AG08395 (cell line): ENCODE measurements around the gene CGB2.
"Not testable (repeated sequence)": the region's sequence is repeated elsewhere in the genome, so short reads cannot be mapped to it uniquely, and the experiment has no call there.

ENCODE experiments used
- DNase-seq: peaks from one replicate; pipeline ENCODE4 v3.0.0; 2012; ENCODE audit warnings: mixed read lengths, low spot score

Gene CGB2

DNA sequence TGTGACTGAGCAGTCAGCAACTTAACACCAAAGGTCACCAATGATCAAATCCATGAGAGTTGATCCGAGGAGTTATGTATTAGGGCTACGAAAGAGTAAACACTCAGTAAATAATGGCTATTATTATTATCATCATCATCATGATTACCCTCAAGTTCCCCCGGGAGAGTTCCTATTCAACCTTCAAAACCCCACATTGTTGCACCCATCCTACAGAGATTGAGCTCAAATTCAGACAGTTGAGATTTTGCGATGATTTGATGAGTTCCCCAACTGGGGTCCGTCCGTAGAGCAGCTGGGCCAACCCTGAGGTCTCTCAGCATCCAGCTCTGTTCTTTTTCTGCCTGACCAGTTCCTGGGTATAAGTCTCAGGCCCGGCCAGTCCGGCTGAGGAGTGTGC lies 6.4 kb downstream of the CGB2 start:
- not testable (repeated sequence) for DNase-seq

DNA sequence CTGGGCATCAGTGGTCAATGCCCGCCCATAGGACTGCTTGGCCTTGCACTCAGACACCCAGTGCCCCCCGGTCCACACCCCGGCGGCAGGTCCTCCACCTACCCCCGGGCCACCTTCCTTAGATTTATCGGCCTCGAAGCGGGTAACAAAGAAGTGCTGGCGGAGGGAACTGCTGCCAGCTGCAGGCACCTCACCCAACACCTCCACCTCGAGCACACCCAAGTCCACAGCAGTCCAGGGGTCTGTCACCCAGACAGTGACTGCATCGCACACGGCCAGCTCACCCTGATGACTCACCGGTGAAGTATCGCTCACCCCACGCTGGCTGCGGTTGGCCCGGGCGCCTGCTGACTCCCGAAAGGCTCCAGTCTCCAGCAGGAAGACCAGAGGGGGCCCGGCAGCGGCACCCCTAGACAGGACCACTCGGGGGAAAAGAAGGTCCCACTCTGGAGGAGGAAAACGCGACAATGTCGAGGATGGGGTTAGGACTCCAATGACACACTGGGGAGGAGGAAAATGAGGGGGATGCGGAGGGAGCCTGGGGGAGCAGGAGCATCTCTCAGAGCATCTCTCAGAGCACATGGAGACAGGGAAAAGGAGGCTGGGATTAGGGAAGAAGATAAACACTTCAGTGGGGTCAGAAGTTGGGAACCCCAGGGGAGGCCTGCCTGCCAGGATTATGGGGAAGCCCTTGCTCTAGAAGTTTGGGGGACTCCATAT lies 7.0 kb downstream of the CGB2 start:
- not testable (repeated sequence) for DNase-seq

DNA sequence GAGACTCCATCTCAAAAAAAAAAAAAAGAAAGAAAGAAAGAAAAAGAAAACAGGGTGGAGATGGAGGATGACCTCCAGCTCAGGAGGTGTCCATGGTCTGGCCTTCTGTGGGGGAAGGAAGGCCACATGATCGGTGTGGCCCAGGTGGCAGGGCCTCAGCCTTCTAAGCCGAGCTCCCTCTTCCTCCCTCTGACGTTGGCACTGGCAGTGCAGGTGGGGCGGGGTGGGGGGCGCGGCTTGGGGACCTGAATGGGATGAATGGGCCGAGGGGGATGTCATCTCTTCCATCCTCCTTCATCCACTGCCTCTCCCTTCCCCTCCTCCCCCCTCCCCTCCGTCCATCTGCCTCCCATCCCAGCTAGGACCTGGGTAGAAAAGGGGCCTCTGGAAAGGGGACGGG lies 8.0 kb downstream of the CGB2 start:
- DNase-seq: not testable (repeated sequence)

DNA sequence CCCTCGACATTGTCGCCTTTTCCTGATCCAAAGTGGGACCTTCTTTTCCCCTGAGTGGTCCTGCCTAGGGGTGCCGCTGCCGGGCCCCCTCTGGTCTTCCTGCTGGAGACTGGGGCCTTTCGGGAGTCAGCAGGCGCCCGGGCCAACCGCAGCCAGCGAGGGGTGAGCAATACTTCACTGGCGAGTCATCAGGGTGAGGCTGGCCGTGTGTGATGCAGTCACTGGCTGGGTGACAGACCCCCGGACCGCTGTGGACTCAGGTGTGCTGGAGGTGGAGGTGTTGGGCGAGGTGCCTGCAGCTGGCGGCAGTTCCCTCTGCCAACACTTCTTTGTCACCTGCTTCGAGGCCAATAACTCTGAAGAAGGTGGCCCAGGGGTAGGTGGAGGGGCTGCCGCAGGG lies 10.5 kb downstream of the CGB2 start:
- DNase-seq: no peak

DNA sequence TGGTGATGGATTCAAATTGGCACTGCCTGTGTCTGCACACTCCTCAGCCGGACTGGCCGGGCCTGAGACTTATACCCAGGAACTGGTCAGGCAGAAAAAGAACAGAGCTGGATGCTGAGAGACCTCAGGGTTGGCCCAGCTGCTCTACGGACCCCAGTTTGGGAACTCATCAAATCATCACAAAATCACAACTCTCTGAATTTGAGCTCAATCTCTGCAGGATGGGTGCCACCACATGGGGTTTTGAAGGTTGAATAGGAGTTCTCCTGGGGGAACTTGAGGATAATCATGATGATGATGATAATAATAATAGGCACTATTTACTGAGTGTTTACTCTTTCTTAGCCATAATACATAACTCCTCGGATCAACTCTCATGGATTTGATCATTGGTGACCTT lies 11.0 kb downstream of the CGB2 start:
- not testable (repeated sequence) for DNase-seq

DNA sequence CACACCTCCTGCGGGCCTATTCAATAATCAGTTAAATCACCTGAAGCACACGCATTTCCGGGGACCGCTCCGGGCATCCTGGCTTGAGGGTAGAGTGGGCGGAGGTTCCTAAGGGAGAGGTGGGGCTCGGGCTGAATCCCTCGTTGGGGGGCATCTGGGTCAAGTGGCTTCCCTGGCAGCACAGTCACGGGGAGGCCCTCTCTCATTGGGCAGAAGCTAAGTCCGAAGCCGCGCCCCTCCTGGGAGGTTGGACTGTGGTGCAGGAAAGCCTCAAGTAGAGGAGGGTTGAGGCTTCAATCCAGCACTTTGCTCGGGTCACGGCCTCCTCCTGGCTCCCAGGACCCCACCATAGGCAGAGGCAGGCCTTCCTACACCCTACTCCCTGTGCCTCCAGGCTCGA lies 11.9 kb downstream of the CGB2 start, which contains the start of gene CGB5:
Gene CGB5, plus strand, starts transcription at position 301 of the 400 bp plus-strand sequence. CDS start 362 bp downstream, outside the sequence.
- not testable (repeated sequence) for DNase-seq

DNA sequence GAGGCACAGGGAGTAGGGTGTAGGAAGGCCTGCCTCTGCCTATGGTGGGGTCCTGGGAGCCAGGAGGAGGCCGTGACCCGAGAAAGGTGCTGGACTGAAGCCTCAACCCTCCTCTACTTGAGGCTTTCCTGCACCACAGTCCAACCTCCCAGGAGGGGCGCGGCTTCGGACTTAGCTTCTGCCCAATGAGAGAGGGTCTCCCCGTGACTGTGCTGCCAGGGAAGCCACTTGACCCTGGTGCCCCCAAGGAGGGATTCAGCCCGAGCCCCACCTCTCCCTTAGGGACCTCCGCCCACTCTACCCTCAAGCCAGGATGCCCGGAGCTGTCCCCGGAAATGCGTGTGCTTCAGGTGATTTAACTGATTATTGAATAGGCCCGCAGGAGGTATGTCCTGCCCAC lies 17.3 kb downstream of the CGB2 start, which contains the start of gene CGB8:
Gene CGB8, minus strand, starts transcription at position 101 of the 400 bp plus-strand sequence. CDS start 372 bp downstream, outside the sequence.
- not testable (repeated sequence) for DNase-seq

DNA sequence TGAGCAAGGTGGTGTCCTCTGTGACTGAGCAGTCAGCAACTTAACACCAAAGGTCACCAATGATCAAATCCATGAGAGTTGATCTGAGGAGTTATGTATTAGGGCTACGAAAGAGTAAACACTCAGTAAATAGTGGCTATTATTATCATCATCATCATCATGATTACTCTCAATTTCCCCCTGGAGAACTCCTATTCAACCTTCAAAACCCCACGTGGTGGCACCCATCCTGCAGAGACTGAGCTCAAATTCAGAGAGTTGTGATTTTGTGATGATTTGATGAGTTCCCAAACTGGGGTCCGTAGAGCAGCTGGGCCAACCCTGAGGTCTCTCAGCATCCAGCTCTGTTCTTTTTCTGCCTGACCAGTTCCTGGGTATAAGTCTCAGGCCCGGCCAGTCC lies 18.1 kb downstream of the CGB2 start:
- not testable (repeated sequence) for DNase-seq

DNA sequence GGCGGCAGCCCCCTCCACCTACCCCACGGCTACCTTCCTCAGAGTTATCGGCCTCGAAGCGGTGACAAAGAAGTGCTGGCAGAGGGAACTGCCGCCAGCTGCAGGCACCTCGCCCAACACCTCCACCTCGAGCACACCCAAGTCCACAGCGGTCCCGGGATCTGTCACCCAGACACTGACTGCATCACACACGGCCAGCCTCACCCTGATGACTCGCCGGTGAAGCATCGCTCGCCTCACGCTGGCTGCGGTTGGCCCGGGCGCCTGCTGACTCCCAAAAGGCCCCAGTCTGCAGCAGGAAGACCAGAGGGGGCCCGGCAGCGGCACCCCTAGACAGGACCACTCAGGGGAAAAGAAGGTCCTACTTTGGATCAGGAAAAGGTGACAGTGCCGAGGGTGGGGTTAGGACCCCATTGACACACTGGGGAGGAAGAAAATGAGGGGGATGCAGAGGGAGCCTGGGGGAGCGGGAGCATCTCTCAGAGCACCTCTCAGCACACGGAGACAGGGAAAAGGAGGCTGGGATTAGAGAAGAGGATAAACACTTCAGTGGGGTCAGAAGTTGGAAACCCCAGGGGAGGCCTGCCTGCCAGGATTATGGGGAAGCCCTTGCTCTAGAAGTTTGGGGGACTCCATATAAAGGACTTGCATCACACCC lies 18.8 kb downstream of the CGB2 start:
- peak; percentile 63 for DNase-seq

DNA sequence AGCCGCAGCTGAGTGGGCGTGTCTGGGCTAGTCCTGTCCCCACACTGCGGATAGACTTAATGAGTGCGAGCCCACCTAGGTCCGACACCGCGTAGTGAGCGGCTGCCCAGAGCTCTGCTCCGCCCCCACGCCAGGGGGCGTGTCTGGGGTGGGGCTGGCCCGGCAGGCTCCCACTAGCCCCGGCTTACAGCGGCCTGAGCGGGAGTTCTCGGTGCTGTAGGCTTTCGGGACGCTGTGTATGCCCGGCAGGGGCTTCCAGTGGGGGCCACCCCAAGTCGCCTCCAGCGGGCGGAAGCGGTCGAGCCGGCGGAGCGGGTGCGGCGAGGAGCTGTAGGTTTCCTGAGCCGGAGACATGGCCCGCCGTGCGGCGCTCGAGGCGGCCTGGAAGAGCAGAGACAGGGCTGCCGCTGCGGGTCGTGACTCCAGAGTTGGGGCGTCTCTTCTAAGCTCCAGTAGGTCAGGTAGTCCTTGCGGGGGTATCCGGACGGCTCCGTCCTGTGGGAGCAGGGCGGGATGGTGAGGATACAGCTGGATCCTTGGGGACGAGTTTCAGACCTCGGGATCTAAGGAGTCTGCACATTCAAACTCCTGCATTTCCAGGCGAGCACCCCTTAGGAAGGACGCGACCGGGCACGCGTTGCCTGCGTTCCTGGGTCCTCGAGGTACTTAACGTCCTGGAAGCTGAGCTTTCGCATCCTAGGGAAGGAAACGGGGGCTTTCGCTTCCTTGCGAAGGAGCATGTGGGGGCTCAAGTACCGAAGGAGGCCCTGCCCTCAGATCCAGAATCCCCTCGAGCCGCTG lies 24.6 kb downstream of the CGB2 start:
- DNase-seq: peak; percentile 80

DNA sequence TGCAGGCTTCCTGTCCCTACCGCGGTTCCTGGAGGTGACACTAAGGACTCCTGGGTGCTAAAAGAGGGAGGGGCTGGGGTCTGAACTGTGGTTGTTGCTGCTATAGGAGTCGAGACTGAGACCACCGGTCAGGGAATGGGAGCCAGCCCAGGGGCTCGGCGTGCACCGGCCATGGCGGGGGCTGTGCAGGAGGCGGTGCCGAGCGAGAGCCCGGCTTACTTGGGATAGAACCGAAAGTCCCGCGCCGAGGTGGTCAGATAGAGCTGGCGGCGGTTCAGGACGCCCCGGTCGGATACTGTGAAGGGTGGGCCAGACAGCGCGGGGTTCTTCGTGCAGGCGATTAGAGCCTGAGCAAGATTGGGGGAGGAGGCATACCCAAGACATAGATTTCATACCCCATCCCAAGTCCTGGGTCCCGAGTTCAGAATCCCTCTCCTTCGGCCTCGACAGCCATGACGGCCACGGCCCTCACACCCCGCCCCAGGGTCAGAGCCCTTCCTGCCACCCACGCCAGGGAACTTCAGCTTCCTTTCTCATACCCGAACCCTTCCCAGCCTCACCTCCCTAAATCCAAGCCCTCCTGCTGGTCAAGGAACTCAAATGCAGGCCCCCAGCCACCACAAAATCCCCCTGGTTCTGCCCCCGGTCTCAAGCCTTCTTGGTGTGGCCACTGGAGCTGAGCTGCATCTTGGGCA lies 25.4 kb downstream of the CGB2 start:
- DNase-seq: not testable (repeated sequence)

DNA sequence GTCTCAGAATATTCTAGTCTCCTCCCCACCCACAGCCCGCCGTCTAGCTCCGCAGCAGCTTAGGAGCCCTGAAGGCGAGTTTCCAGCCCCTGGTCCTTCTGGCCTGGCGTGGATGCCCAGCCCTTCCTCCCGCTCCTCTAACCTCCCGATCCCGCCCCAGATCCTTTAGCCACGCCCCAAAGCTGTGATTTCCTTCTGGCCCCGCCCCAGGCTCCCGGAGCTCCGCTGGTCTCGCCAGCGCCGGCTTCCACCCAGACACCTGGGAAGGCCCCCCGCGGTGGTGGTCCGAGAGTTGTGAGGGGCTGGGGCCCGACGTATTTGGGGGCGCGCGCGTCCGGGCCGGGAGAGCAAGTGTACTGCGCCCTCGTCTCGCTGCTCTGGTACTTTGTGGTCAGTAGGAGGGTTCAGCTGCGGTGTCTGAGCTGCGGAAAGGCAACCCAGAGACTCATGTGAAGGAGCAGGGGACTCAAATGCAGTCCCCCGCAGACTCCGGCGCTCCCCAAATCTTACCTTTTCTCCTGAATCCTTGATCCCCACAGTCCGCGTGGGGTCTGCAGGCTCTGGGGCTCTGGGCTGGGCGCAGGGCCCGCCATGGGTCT lies 26.0 kb downstream of the CGB2 start, which contains the start of gene CGB7:
Gene CGB7, minus strand, starts transcription at position 114 of the 599 bp plus-strand sequence. CDS start 2,374 bp downstream, outside the sequence.
- peak; percentile 88 for DNase-seq

DNA sequence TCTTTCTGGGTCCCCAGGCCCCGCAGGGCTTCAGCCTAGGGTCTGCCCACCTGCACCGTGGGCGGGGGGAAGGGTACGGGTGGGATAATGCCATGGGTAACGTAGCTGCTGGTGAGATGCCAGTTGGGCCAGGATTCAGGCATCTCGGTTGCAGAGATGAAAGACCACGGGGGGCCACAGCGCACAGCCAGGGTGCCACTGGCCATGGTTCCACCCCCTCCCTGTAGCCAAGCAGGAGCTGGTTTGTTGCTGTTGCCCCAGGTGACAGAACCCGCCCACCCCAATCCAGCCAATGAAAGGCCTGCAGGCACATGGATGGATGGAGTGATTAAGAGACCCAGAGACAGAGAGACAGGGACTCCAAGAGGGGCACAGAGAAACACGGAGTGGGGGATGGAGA lies 26.9 kb downstream of the CGB2 start:
- DNase-seq: peak; percentile 65

DNA sequence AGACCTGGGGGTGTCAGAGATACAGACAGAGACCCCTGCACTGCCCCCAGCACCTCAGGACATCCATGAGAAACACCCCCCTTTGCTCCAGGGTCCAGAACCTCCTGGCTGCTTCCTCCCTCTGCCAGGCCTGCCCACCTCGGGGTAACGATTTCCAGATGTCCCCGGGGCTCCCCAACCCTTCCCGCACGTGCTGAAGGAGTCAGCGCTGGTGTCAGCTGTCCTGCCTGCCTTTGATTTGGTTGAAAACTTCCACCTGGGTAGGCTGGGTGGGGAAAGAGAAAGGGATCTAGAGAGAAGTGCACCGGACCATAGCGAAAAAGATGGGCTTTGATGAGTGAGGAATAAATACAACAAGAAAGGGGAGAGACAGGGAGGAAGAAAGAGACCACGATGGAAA lies 27.4 kb downstream of the CGB2 start:
- DNase-seq: no peak

DNA sequence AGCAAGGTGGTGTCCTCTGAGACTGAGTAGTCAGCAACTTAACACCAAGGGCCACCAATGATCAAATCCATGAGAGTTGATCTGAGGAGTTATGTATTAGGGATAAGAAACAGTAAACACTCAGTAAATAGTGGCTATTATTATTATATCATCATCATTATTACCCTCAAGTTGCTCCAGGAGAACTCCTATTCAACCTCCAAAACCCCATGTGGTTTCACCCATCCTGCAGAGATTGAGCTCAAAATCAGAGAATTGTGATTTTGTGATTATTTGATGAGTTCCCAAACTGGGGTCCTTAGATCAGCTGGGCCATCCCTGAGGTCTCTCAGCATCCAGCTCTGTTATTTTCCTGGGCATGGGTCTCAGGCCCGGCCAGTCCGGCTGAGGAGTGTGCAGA lies 29.3 kb downstream of the CGB2 start:
- no peak for DNase-seq

DNA sequence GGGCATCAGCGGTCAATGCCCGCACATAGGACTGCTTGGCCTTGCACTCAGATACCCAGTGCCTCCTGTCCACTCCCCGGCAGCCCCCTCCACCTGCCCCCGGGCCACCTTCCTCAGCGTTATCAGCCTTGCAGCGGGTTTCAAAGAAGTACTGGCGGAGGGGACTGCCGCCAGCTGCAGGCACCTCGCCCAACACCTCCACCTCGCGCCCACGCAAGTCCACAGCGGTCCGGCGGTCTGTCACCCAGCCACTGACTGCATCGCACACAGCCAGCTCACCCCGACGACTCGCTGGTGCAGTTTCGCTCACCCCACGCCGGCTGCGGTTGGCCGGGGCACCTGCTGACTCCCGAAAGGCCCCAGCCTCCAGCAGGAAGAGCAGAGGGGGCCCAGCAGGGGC lies 29.8 kb downstream of the CGB2 start:
- DNase-seq: no peak

DNA sequence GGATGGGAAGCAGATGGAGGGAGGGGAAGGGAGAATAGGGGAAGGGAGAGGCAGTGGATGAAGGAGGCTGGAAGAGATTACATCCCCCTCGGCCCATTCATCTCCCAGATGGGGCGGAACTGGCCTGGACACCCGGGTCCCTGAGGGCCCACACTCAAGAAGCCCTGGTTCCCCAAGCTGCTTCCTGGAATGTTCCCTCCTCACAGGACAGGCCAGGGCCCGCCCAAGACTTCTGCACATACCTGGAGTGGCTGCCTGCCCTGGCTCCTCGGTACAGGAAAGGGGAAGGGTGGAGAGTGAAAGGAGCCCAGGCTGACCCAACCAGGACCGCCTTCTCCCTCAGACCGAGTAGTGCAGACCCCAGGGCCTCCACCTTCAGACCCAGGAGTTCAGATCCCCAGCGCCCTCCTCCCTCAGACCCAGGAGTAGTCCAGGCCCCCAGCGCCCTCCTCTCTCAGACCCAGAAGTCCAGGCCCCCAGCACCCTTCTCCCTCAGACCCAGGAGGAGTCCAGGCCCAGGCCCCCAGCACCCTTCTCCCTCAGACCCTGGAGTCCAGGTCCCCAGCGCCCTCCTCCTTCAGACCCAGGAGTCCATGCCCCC lies 32.4 kb downstream of the CGB2 start:
- no peak for DNase-seq

DNA sequence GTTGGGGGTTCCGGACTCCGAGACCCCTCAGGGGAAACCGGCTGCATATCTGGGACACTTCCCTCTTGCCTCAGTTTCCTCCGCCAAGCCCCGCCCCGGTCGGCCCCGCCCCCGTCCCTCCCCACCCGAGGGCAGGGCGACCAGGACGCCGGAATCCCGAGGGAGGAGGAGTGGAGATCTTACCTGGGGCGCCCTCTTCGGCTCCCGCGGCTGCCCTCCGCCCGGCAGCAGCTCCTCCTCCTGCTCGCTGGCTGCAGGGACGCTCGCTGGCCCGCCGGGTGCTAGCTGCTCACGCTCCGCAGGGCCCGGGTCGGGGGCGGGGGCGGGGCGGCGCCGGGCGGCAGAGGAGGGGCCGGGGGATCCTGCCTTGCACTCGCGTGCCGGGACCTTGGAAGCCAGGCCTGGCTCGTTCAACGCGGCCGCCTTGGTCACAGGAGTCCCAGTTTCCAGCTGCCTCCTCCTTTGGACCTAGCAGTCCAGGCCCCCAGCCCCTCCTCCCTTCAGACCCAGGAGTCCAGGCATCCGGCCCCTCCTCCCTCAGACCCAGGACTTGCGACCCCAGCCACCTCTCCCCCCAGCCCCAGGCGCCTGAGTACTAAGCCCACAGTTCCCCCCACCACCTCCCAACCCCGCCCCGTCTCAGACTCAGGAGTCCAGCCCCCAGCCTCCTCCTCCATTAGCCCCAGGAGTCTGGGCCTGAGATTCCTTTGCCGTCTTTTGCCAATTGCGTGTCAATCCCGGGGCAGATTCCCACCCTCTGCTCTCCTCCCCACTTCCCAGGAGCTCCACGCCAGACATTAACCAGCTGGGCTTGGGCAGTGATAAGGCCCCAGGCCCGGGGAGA lies 33.3 kb downstream of the CGB2 start, which contains the start of gene NTF4:
Gene NTF4, minus strand, starts transcription at position 51 of the 844 bp plus-strand sequence. CDS start 2,821 bp downstream, outside the sequence.
- DNase-seq: peak; percentile 31

DNA sequence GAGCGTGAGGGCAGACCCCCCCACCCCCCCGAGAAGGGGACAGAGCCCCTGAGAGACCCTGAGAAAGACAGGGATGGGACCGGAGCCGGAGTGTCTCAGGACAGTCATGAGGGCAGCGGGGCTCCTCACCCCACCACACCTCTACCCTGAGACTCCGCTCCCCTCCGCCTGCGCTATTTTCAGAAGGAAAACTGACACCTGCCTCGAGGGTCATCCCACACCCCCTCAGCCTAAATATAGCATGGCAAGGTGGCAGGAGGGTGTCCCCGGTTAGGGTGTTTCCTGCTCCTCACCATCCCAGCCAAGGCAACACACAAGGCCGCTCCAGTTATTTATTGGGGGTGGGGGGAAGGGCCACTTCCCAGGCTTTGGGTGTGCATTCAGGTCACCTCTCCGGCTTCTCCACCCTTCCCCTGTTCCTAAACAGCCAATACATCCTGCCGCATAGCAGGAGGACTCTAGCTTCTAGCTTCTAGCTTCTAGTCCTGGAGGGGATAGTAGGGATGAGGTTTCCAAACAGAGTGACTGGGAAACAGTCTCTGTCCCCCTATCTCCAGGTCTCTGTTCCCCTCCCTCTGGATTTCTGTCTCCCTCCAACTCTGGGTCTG lies 34.3 kb downstream of the CGB2 start:
- no peak for DNase-seq
